Measurements from ENCODE around the gene MED23.

Gene MED23

DNA sequence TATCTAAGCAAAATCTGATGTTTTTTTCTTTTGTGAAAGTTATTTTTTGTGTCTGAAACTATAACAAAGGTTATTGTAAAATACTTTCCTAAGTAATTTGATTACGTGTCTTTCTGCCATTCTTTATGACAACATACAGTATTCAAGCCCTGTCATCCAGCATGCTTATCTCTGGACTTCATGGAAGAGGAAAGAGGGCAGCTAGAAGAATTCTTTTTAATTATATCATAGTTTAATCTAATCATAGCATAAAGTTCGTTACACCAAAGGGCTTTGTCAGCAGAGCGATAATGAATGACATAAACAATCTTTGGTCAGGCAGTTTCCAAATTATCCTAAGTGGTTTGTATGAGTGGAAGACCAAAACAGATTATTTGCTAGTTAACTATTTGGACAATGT is 12.5 kb upstream of the MED23 start:
- no peak for DNase-seq

DNA sequence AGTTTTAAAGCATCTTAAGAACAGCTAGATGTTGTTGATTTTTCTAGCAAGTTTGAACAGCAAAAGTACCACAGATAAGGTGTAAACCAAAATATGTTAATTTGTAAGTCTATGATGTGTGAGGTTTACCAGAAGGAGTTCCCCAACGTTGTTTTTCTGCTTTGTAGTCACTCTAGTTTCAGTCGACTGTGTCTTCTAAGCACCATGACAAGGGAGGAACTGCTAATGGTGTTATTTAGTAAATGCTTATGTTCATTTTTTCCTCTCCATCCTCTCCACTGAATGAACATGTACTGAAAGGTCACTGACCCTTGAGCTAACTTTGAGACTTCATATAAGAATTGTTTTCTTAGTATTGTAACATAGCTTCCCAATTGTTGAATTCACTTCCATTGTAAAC is 12.1 kb upstream of the MED23 start:
- no peak for DNase-seq

DNA sequence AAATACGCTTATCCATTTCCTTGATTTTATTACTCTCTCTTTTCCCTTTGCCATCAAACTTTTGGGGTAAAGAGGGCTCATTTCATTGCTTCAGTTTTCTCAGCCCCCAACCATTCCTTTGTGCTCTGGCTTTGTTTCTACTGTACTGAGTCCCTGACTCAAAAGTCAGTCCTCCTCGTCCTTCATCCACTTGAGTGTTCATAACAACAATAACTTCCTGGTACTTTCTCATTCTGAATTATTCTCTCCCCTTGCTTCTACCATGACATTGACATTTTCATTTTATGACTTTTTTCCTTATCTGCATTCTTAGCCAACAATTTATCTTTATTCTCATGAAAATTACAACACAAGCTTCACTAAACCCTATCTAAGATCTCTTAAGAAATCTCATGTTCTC is 10.0 kb upstream of the MED23 start:
- DNase-seq: no peak

DNA sequence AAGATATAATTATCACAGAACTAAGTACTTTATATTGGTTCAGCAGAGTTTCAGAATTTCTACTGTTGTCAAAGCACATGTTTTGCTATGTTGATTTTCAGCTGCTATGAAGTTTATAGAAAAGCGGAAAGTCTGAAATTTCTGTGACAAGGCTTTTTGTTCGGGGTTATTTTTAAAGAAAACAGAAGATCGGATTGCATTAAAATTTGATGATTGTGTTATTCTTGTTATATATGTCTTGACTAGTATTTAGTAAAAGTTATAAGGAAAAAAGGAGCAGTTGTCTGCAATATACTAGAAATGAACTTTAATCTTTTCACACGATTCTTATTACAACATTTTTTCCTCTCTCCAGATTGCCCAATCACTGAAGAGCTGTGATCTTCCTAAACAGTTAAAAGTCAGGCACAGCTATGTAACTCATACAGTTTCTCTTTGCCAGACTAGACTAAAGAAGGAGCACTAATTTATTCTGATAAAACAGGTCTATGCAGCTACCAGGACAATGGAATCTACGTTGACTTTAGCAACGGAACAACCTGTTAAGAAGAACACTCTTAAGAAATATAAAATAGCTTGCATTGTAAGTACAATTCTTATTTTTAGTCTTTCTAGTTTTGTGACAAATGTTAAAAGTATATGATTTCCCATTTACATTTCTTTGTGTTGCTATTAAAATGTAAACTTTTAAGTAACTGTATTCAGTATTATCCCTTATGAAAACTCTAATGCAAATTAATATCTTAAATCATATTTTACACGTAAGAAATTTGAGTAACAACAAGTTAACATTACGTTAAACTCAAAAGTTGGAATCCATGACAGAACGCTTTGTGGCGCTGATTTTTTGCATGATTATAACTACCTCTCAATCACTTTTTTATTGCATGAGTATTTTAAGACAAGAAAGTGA is 9.1 kb upstream of the MED23 start, which contains the start of gene ENPP3:
Gene ENPP3 (plus strand): TSS at position 423 of the 913 bp plus-strand sequence. CDS start 83 bp downstream, at position 506.
- no peak for DNase-seq

DNA sequence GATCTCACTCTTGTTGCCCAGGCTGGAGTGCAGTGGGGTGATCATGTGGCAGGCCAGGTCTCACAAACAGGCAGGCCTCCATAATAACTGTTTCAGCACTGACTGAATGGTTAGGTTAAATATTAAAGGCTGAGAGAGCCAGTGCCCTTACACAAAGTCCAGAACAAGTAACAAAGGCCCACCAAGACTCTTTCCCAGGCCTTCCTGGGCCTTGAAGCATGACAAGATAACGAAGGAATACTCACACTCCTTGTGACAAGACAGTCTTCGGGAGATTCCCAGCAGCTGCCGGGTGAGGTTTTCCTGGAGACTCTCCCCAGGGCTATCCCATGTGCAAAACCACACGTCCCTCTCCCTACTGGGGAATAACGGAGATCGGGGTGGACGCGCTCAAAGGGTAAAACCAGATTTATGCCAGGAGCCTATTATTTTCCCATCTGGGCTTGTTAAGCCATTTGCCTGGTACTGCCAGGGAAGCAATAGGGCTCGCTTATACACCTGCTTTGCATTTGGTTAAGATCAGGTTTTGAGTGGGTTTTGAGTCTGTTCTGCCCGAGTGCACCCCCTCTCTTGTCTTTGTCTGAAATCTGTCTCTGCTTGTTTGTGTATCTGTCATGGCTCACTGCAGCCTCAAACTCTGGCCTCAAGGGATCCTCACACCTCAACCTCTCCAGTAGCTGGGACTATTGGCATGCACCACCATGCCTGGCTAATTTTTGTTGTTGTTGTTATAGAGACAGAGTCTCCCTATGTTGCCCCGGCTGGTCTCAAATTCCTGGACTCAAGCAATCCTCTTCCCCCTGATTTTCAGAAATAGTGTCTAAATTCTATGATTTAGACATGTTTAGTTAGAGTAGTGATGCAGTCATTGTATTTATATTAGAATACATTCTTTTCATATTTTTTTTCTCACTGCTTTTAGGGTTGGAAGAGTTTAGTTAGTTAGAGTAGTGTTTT is 7.6 kb upstream of the MED23 start:
- DNase-seq: no peak

DNA sequence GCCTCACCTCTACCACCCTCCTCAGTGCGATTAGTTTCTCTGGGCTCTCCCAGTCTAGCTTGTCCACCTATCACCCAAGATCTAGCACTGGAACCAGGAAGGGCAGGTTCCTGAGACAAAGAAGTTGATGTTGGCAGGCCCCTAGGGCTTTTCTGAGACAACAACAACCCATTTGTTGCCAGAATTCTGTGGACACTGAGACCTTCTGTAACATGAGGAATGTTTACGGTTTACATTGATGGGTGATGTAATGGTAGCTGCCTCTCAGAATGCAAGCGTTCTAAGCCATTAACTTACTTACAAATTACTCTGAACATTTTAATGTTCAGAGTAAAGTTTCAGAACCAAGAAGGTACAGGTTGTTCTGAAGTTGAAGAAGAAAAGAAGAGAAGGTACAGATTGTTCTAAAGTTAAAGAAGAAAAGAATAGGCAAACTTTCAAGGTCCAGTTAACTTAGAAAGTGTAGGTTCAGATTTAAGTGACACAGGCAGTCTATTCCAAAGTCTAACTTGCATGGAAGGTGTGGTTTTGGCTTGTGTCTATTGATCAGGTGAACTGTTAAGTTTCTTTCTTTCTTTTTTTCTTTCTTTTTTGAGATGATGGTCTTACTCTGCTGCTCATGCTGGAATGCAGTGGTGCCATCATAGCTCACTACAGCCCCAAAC is 3.7 kb upstream of the MED23 start:
- no peak for DNase-seq

DNA sequence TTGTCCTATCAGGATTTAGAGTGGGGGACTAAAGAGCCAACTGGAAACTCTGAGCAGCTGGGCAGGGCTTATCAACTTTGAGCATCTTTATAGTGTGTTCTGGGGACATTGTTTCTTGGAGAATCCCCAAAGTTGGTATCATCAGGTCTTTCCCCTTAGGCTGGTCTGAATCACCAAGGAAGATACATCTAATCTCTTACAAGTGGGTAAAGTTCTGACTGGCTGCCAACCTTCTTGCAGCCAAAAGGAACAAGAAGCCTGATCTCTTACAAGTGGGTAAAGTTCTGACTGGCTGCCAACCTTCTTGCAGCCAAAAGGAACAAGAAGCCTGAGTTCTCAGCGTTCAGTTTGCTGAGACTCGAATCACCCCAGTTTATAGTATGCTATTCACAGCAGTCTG is 1.6 kb upstream of the MED23 start:
- no peak for DNase-seq

DNA sequence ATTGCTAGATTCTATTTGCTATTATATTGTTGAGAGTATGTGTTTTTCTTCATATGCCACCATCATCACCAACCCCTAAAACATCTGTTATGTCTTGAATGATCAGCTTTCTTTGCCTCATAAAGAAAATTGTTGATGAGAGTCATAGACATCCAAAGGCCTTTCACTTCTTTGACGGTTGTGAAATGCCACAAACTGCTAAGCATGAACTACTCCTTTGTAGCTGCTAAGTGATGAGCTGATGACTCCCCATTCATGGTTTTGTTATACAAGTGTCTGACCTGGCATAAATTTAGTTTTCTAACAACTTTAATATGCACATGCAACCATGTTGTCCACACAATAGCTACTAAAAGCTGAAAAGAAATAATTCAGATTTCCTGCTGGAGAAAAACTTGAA is 684 bp upstream of the MED23 start:
- DNase-seq: no peak

DNA sequence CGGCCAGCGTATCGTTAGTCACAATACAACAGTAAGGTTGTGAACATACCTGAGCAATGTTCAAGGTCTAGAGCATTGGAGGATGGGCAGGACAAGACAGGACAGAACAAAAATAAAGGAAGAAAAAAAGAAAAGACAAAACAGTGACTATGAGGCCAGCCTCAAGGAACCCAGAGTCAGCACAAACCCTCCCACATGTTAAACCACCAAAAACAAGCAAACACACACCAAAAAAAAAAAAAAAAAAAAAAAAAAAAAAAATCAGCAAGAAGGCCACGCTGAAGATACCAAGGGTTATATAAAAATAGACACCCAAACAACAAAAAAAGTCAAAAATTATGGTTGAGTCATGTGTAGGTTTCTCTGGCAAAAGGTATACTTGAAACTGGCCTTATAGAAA is 12.8 kb downstream of the MED23 start:
- DNase-seq: no peak

DNA sequence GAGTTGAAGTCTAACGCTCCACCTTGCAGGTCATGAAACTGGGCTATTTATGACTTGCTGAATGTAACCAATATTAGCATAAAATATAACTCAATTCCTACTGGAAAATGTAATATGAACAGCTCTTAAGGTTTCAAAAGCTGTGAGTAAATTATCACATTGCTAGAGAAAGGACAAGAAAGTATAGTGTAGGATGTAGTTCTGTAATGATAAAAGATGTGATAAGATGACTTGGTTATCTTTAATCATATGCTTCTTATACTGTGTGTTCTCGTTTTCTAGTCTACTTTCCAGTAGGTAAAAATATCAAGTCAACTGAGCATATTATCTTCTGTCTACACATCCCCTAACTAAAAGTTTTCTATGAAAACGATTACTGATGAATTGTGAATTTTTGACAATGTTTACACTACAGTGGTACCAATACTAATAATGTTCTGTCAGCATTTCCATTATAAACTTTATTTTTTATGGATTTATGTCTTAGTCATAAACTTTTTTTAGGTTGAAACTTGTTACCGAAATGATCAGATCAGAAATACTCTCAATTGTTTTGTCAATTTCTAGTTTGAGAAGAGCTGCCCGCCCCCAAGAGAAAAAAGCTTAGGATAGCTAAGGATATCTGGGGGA is 14.6 kb downstream of the MED23 start:
- no peak for DNase-seq

DNA sequence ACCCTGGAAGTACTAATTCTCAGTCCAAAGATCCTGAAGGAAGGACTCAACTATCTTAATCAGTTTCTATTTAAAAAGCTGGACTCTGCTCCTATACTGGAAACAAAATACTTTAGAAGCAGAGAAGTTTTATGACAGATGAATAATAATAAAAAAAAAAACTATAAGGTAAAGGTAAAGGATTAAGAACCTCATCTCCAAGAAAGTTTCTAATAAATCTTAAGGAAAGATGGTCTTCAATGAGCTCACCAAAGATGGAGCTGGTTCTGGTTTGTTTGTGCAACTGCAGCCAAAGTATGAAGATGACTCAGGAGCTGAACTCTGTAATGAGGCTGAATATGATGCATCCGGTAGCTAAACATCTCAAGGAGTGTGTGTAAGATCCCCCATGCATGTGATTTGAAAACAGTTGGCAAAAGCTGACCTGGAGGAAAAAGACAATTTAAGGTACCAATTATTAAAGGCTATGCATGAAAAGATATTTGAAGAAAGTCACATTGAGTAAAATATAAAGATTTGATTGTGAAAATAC is 25.2 kb downstream of the MED23 start:
- no peak for DNase-seq

DNA sequence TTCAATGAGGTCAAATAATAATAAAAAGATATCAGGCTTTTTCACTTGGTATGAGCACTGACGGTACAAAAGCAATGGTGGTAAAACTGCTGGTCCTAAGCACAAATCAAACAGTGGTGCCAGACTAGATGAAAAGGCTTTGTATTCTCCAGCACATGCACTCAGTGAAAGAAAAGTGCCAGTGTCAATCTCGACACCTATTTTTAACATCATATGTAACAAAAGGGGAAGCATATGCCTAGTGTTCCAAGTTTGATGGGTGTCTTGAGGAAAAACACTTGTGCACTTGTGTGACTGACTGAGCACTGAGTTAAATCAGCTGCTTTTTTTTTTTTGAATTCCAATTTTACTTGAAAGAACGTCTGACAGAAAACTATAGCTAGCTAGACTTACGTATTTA is 27.3 kb downstream of the MED23 start:
- no peak for DNase-seq

DNA sequence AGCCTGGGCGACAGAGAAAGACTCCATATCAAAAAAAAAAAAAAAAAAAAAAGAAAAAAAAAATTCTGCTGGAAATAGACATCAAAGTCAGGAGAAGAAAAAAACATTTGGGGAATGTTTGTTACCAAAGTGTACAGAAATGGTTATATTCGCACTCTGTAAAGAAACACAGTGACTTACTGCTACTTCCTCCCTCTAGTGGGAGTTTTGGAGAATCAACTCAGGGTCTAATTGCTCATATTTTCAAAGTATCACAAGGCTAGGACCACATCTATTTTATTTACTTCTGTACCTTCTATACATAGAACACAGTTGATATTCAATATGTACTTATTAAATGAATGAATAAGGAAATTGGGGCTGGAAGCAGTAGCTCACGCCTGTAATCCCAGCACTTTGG is 30.6 kb downstream of the MED23 start:
- DNase-seq: no peak

DNA sequence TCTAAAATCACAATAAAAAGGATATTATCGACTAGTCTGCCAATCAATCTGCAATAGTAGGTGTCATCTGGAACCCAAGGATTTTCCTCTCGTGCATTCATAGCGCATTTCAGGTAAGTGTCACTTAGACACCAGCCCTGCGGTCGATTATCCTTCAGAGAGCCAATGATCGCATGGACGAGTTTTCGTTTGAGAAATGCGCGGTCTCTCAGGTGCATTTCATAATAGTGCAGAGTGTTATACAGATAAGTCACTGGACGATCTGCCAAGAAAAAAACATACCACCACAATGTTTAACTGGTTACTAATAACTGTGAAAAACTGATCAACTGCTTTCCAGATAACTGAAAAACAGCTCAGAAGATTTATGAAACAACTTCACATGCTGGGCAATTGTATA is 34.0 kb downstream of the MED23 start:
- no peak for DNase-seq

DNA sequence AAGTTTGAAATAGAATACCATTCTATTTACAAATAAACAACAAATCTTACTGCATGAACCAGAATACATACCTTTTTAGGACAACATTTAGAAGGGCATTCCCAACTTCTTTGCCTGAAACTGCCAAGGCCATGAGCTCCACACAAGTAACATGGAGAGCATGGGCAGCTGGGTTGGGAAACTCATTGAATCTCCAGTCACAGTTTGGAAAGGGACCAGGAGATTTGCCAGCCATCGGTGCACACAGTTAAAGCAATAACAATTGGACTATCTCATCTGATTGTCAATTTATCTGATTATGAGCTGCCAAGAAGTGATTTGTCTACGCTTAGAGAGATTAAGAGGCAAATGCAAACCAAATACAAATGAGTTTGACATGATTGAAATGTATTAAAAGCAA is 35.1 kb downstream of the MED23 start:
- DNase-seq: no peak

DNA sequence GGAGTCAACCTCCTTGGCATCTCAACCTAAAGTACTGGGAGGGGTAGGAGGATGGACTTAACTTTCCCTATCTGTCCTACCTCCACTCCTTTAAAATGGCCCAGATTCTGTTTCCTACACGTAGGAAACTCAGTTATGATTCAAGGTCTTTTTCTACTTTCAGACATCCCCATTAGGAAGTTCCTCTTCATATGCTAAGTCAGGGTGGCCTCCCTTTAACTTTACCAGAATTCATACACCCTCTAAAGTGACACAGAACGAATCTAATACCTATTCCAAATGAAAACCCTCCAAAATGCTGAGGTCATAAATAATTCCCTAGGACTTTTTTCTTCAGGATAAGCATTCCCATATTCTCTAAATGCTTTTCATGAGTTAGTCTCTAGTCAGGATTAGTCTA is 39.4 kb downstream of the MED23 start:
- no peak for DNase-seq

DNA sequence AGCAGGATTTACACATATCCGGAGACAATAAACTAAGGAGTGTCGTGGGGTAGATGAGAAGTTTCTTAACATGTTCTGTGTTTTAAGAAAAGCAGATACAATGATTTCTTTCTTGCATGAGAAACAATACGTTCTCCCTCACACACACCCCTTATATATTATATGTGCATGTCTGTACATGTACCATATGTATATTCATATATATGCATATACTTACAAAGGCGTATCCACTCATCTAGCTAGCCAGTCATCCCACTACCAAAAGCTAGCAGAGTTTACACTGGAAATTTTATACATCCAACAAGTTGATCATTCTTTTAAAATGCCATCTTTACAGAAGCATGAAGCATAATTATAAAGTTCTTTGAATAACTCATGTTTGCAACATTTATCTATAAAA is 40.1 kb downstream of the MED23 start:
- DNase-seq: no peak

DNA sequence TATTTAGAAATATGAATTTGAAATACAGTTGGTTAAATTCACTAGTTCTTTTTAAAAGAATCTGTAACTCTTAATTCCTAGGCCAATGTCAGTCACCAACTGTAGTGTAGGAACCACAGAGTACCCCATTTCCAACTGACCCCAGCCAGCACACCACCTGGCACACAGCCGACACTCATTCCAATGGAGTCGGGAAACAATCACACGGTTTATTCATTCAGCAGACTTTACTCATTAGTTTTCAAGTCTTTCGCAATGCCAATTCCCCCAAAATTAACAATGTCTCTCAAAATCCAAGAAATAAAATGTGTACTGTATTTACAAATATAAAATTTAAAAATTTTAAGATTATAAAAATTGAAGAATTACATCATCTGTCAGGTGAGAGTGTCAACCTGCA is 41.5 kb downstream of the MED23 start:
- no peak for DNase-seq

DNA sequence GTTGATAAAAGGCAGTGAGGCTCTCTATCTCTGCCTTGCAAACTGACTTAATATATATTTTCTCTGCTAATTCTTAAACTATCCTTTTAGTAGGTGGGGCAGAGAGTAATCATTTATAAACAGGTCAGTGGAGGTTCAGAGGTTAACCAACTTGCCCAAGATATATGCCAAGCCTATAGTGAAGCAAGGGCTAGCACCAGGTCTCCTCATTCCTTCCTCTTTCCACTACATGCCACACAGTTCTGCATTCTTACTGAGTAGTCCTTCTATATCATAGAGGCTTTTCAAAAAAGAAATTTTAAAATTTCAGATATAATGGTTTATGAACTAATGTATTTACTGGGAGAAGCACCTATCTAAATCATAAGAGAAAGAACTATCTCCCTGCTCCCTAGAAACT is 46.5 kb downstream of the MED23 start:
- DNase-seq: no peak

DNA sequence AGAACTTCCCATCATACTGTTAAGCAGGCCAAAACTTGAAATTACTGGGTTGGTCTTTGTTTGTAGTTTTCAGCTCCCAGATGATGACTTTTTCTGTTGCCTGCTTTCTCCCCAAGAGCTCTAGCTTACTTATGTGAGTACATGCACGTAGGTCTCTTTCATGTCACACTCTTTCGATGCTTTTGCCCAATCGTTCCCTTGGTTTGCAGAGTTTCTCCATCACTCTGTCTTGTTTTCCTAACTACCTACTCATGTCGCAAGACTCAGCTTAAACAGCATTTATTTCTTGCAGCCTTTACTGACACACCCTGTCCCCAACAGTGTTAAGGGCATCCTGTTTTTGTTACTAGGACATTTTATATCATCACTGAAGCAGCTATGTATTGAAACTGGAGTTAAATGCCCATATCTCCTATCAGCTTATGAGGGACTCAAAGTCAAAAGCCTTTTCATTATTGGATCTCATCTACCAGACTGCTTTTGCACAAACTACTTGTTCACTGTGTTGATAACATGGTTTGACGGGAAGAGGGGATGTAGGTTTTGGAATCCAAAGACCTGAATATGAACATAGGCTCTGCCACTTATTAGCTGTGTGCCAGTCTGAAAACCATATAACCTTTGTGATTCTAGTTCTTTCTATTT is 52.1 kb downstream of the MED23 start:
- DNase-seq: no peak

DNA sequence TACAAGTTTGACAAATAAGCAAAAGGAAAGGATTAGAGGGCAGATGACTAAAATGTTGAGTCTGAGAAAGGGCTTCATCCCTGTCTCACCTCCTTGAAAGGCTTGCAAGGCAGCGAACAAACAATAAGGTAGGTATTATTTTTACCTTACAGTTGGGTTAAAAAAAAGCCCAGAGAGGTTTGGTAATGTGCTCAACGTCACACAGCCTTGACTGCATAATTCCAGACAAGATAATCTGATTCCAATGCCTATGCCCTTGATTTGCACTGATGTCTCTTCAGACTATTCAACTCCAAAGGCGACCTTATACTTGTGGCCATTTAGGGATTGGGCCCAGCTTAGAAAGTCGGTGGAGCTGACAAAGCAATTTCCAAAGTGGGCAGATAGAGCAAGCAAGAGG is 53.4 kb downstream of the MED23 start:
- DNase-seq: no peak

DNA sequence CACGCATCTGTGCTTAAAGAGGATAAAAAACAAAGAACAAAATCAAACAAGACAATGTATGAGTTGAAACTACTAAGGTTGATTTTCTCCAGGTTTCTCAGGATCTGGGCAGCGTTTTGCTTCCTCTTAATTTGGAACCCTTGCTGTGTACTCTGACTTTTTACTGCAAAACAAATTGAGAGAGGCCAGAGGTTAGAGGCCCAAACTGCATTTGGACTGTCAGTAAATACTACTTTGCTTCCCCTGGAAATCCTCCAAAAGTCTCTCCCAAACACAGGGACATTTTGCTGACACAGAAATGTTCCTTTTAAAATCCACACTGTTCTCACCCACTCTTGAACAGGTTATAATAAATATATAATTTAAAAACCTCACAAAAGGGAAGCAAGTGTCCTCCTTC is 53.9 kb downstream of the MED23 start:
- no peak for DNase-seq
